DND-41 (cell line): ENCODE results near the gene NRXN3.
A peak's percentile ranks its signal among the peaks of the same experiment; 100 is the strongest.

Source experiments
- ATAC-seq: fragments of 200-7000 bp; cut with Tn5 transposase; 3 replicates; pipeline ENCODE4 v1.9.1; 2021; ENCODE audit warnings: low read depth; ENCODE audit not compliant: insufficient read depth
- DNase-seq: peaks from one replicate; pipeline ENCODE4 v3.0.0-alpha.2; 2020
- H2AFZ ChIP-seq: 2 replicates; pipeline ENCODE4 v1.6.0; 2012; ENCODE audit warnings: low read depth, low read length
- H3K27ac ChIP-seq: 2 replicates; pipeline ENCODE4 v1.5.1; 2012; ENCODE audit warnings: low read length, inconsistent platforms
- H3K27me3 ChIP-seq: fragments of 200-600 bp; sonication (generic); 2 replicates; pipeline ENCODE4 v1.6.0; 2012; ENCODE audit warnings: low read length, mild to moderate bottlenecking, inconsistent platforms; ENCODE audit not compliant: insufficient read depth, poor library complexity
- H3K36me3 ChIP-seq: 2 replicates; pipeline ENCODE4 v1.5.1; 2012; ENCODE audit warnings: low read length, inconsistent platforms; ENCODE audit not compliant: insufficient read depth
- H3K4me1 ChIP-seq: 2 replicates; pipeline ENCODE4 v1.5.1; 2012; ENCODE audit warnings: mild to moderate bottlenecking, low read length; ENCODE audit not compliant: insufficient read depth
- H3K4me2 ChIP-seq: 2 replicates; pipeline ENCODE4 v1.6.0; 2012; ENCODE audit warnings: mild to moderate bottlenecking, moderate library complexity, low read length, inconsistent platforms; ENCODE audit not compliant: insufficient read depth
- H3K4me3 ChIP-seq, 2 experiments: fragments of 200-600 bp in 1 of 2; shearing (Covaris generic) in 1 of 2; 2 replicates each; pipeline ENCODE4 v1.5.1; 2012 to 2016; ENCODE audit warnings: inconsistent platforms in 2 of 2, low read length in 2 of 2, mild to moderate bottlenecking in 2 of 2, low read depth in 1 of 2, moderate library complexity in 1 of 2
- H3K79me2 ChIP-seq: 2 replicates; pipeline ENCODE4 v1.6.0; 2012; ENCODE audit warnings: low read length, inconsistent platforms; ENCODE audit not compliant: insufficient read depth
- H3K9ac ChIP-seq: 2 replicates; pipeline ENCODE4 v1.6.0; 2012; ENCODE audit warnings: low read depth, mild to moderate bottlenecking, inconsistent platforms, low read length, moderate library complexity
- H3K9me3 ChIP-seq: 2 replicates; pipeline ENCODE4 v1.5.1; 2012; ENCODE audit warnings: low read length, moderate library complexity, mild to moderate bottlenecking, inconsistent platforms; ENCODE audit not compliant: insufficient read depth, severe bottlenecking
- H4K20me1 ChIP-seq: 2 replicates; pipeline ENCODE4 v1.6.0; 2012; ENCODE audit warnings: low read length; ENCODE audit not compliant: insufficient read depth
- EZH2 ChIP-seq: IDR thresholded peaks from 3 replicates; pipeline ENCODE4 v1.6.1; 2012; ENCODE audit warnings: borderline replicate concordance, low read depth, mild to moderate bottlenecking, moderate library complexity, low read length, inconsistent platforms; ENCODE audit not compliant: severe bottlenecking
- TF ChIP-seq, protein P1 (sequence below): IDR thresholded peaks from 2 replicates; pipeline ENCODE4 v1.5.1; 2012; ENCODE audit warnings: borderline replicate concordance, low read length, moderate library complexity, mild to moderate bottlenecking; ENCODE audit not compliant: poor library complexity, severe bottlenecking; ENCODE audit errors: extremely low read depth

NRXN3 gene

DNA sequence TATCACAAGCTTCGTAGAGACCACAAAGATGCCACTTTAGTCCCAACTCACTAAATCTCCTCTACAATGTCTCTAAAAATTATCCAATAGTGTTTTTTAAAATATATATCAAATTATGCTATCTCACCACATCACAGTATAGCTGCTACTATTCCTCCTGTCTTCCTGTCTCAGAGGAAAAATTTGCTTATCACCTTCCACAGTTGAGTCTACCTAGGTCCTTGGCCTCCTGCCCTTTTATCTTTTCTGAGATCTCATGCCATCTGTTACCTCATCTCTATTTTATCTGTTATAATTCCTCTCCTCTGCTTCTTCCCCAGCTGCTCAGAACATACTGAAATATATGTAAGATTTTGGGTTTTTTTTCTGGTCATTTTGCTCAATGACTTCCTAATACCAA is 1473.0 kb downstream of the NRXN3 start:
- Histone ChIP-seq H3K4me1 (peaks cover 19% of the 10 kb centered on the region), H3K4me2 (peak overlapping the region; percentile 31; the same call in 1 of the 2 replicates), H3K36me3 (no peaks in the 10 kb centered on the region), H3K79me2 (no peaks in the 10 kb centered on the region), H3K27ac (no peak overlapping the region), H3K4me3 (no peak overlapping the region), H3K27me3 (no peaks in the 10 kb centered on the region), H4K20me1 (no peaks in the 10 kb centered on the region), H3K9ac (no peak overlapping the region), H3K9me3 (no peaks in the 10 kb centered on the region), H2AFZ (no peak overlapping the region)
- DNase-seq (peak; percentile 7), ATAC-seq (peak; percentile 75; the same call in 2 of the 3 replicates)
- TF ChIP-seq EZH2: no peak

DNA sequence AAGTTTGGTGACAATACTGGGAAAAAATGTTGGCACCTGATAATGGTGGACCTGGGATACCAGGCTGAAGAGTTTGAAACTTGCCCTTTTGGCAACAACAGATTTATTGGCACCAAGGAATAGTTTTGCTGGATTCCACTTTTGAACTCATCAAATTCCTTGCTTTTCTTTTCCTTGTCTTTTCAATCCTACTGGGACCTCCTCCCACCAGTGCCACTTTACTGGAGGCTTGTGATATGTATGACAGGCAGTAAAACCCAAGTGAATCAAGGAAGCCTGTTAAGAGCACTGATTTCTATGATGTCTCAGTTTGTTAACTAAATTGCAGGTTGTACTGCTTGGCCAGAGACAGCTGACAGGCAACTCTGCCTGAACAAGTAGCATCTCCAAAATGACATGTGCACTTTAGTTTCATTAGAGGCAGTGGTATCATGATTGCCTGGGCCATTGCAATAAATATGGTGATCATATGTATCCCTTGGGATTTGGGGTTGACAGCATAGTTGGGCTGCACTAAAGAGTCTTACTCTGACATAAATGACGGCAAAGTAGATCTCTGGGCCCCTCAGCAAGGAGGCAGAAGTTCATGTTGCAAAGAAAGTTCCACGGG is 1475.7 kb downstream of the NRXN3 start:
- Histone ChIP-seq H3K9ac (no peak overlapping the region), H3K4me3 (no peak overlapping the region), H3K36me3 (no peaks in the 10 kb centered on the region), H2AFZ (no peak overlapping the region), H3K4me2 (no peak overlapping the region), H3K4me1 (peaks cover 19% of the 10 kb centered on the region), H4K20me1 (no peaks in the 10 kb centered on the region), H3K27me3 (no peaks in the 10 kb centered on the region), H3K79me2 (no peaks in the 10 kb centered on the region), H3K27ac (no peak overlapping the region), H3K9me3 (no peaks in the 10 kb centered on the region)
- TF ChIP-seq EZH2: no peak
- TF ChIP-seq, protein P1, sequence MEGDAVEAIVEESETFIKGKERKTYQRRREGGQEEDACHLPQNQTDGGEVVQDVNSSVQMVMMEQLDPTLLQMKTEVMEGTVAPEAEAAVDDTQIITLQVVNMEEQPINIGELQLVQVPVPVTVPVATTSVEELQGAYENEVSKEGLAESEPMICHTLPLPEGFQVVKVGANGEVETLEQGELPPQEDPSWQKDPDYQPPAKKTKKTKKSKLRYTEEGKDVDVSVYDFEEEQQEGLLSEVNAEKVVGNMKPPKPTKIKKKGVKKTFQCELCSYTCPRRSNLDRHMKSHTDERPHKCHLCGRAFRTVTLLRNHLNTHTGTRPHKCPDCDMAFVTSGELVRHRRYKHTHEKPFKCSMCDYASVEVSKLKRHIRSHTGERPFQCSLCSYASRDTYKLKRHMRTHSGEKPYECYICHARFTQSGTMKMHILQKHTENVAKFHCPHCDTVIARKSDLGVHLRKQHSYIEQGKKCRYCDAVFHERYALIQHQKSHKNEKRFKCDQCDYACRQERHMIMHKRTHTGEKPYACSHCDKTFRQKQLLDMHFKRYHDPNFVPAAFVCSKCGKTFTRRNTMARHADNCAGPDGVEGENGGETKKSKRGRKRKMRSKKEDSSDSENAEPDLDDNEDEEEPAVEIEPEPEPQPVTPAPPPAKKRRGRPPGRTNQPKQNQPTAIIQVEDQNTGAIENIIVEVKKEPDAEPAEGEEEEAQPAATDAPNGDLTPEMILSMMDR: no peak
- no peak for DNase-seq
- ATAC-seq: no peak

DNA sequence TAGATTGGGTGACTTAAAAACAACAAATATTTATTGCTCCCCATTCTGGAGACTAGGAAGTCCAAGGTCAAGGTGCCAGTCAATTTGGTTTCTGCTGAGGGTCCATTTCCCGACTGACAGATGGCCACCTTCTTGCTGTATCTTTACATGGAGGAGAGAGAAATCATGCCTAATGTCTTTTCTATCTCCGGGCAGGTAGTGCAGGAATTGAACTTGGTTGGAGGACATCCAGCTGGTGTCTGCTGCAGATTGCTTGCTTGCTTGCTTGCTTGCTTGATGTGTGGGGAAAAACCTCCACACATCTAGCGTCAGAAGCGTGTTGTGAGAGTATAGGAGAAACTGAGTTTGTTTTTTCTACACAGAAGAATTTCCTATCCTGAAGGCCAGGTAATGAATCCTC is 1479.7 kb downstream of the NRXN3 start:
- Histone ChIP-seq H2AFZ (no peak overlapping the region), H3K4me3 (no peak overlapping the region), H3K27ac (no peak overlapping the region), H3K4me1 (no peaks in the 10 kb centered on the region), H3K4me2 (no peak overlapping the region), H3K36me3 (no peaks in the 10 kb centered on the region), H3K9ac (no peak overlapping the region), H3K79me2 (no peaks in the 10 kb centered on the region), H3K9me3 (no peaks in the 10 kb centered on the region), H4K20me1 (no peaks in the 10 kb centered on the region), H3K27me3 (no peaks in the 10 kb centered on the region)
- DNase-seq: no peak
- no peak for ATAC-seq
- TF ChIP-seq EZH2: no peak
- TF ChIP-seq, protein P1: no peak

DNA sequence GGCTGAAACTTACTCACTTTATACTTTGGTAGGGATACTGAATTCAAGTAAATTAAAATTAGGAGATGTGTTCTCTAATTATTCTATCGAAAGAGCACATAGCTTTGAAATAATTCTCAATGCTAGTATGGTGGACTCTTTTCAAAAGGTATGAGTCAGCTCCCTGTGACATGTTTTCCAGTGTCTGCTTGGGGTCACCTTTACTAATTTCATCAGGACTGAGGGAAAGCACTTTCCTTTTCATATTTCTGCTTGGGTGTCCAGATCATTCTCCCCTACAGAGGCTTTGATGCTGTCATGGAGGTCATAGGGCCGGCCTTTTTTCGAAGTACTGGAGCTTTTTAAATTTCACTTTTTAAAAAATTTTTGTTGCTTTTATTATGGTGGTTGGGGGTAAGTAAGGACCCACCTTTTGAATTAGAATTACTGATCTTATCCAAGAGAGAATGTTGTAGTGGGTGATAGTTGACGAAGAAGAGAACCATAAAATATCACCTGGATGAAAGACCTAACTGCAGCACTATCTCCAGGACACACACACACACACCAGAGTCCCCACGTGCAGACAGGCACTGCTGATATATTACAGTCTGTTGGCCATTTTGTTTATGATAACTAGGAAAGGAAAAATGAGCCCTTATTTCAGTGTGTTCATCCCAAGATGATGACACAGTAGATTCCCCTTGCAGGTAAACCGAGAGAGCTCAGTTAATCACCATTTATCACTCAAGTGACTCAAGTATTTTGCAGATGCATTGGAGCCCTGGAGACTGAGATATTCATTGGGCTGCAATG is 1482.5 kb downstream of the NRXN3 start:
- Histone ChIP-seq H3K4me3 (no peak overlapping the region), H3K4me1 (no peaks in the 10 kb centered on the region), H2AFZ (no peak overlapping the region), H3K4me2 (no peak overlapping the region), H4K20me1 (no peaks in the 10 kb centered on the region), H3K9me3 (no peaks in the 10 kb centered on the region), H3K27me3 (no peaks in the 10 kb centered on the region), H3K79me2 (no peaks in the 10 kb centered on the region), H3K27ac (no peak overlapping the region), H3K9ac (no peak overlapping the region), H3K36me3 (no peaks in the 10 kb centered on the region)
- no peak for TF ChIP-seq EZH2
- no peak for DNase-seq
- no peak for ATAC-seq
